HepG2 (cell line): ENCODE data around the gene INTS6. TPM values are rescaled to one million over a fixed set of nuclear protein-coding genes. Genes with fewer than 3 reads are reported as not detected.

Experiments used
- ATAC-seq: fragments of 200-7000 bp; cut with Tn5 transposase; 3 replicates; pipeline ENCODE4 v1.9.1; 2020; ENCODE audit warnings: mild to moderate bottlenecking, moderate library complexity
- BruUV-seq: library from RNA; stranded (reverse); fragments of 400-500 nt; replicated peaks from 2 replicates; lab custom pipeline; 2021; lab: Mats Ljungman, UMichigan
- CTCF ChIA-PET: fragments of 300-600 bp; formaldehyde crosslinking; extraction: SDS; loops from one replicate; lab custom pipeline; 2021; ENCODE audit warnings: low total read pairs, inconsistent platforms, low intra/inter-chr PET ratio; lab: Yijun Ruan, JAX
- POLR2A ChIA-PET: fragments of 350-600 bp; sonication (Branson Sonifier 250); formaldehyde crosslinking; loops from one replicate; lab custom pipeline; 2020; ENCODE audit warnings: antibody characterized with exemption, inconsistent platforms; lab: Yijun Ruan, JAX
- DNase-seq: peaks from one replicate; pipeline ENCODE4 v3.0.0-alpha.2; 2015; ENCODE audit warnings: low spot score
- FAIRE-seq: peaks from 3 replicates; lab custom pipeline; 2011; peaks lifted over from hg19 to GRCh38; lab: Jason Lieb, UNC
- H2AFZ ChIP-seq: one replicate; pipeline ENCODE4 v1.6.1; 2011; ENCODE audit warnings: low read length, inconsistent platforms
- H3K27ac ChIP-seq: fragments of 300-600 bp; 3 replicates; pipeline ENCODE4 v1.8.0; 2011; ENCODE audit warnings: mixed run types, mild to moderate bottlenecking, mixed read lengths, low read length, inconsistent platforms; ENCODE audit not compliant: insufficient read depth; ENCODE audit errors: extremely low read length
- H3K27me3 ChIP-seq, 2 experiments: fragments of 200-600 bp in 1 of 2; 2 replicates in 1 of 2; 3 replicates in 1 of 2; pipeline versions ENCODE4 v1.6.0 to v1.8.0; 2011; ENCODE audit warnings: low read length in 2 of 2, mild to moderate bottlenecking in 2 of 2, moderate library complexity in 2 of 2, inconsistent platforms in 1 of 2; ENCODE audit not compliant: insufficient read depth in 2 of 2, control insufficient read depth in 1 of 2
- H3K36me3 ChIP-seq, 2 experiments: fragments of 200-600 bp in 1 of 2; replicated peaks in 1 of 2; 2 replicates in 1 of 2; 3 replicates in 1 of 2; pipeline versions ENCODE4 v1.5.1 to v1.8.0; 2011; ENCODE audit warnings: low read length in 2 of 2, inconsistent platforms in 1 of 2; ENCODE audit not compliant: insufficient read depth in 2 of 2, control insufficient read depth in 1 of 2
- H3K4me1 ChIP-seq: 2 replicates; pipeline ENCODE4 v1.5.1; 2012; ENCODE audit warnings: low read length, inconsistent platforms; ENCODE audit not compliant: insufficient read depth
- H3K4me2 ChIP-seq: 2 replicates; pipeline ENCODE4 v1.6.0; 2011; ENCODE audit warnings: low read depth, low read length, inconsistent platforms
- H3K4me3 ChIP-seq, 3 experiments: fragments of 200-600 bp in 1 of 3; sonication (generic), shearing (Covaris generic) in 1 of 3; replicated peaks in 1 of 3; 2 replicates each; pipeline ENCODE4 v1.5.1; 2011 to 2016; ENCODE audit warnings: low read length in 3 of 3, inconsistent platforms in 2 of 3, low read depth in 2 of 3, mild to moderate bottlenecking in 2 of 3, control low read depth in 1 of 3, mixed read lengths in 1 of 3; ENCODE audit not compliant: insufficient read depth in 1 of 3
- H3K79me2 ChIP-seq: one replicate; pipeline ENCODE4 v1.6.1; 2011; ENCODE audit warnings: low read length, inconsistent platforms; ENCODE audit not compliant: insufficient read depth
- H3K9ac ChIP-seq: 2 replicates; pipeline ENCODE4 v1.6.0; 2011; ENCODE audit warnings: mild to moderate bottlenecking, low read depth, low read length, inconsistent platforms; ENCODE audit not compliant: insufficient read depth
- H3K9me3 ChIP-seq: 2 replicates; pipeline ENCODE4 v1.5.1; 2012; ENCODE audit warnings: mild to moderate bottlenecking, low read length
- H4K20me1 ChIP-seq: 2 replicates; pipeline ENCODE4 v1.6.0; 2011; ENCODE audit warnings: inconsistent platforms, mild to moderate bottlenecking, low read length, moderate library complexity; ENCODE audit not compliant: insufficient read depth
- BCL6 ChIP-seq: IDR thresholded peaks from 2 replicates; pipeline ENCODE4 v1.6.1; 2016; ENCODE audit warnings: missing genetic modification reagents, missing compliant biosample characterization
- CCDC6 ChIP-seq: sonication (generic); formaldehyde crosslinking; IDR thresholded peaks from 2 replicates; pipeline ENCODE4 v1.8.1; 2022; ENCODE audit warnings: mild to moderate bottlenecking, missing genetic modification reagents, moderate library complexity
- CEBPG ChIP-seq: IDR thresholded peaks from 2 replicates; pipeline ENCODE4 v1.6.1; 2016
- DR1 ChIP-seq: sonication (generic); formaldehyde crosslinking; IDR thresholded peaks from 2 replicates; pipeline ENCODE4 v1.8.0; 2021; ENCODE audit warnings: mild to moderate bottlenecking, missing genetic modification reagents, inconsistent platforms
- EZH2 ChIP-seq: conservative IDR thresholded peaks from 2 replicates; pipeline ENCODE4 v1.6.1; 2012; ENCODE audit warnings: mild to moderate bottlenecking, low read depth, low read length, moderate library complexity
- GATAD1 ChIP-seq: IDR thresholded peaks from 2 replicates; pipeline ENCODE4 v1.6.1; 2016; ENCODE audit warnings: missing genetic modification reagents, missing compliant biosample characterization
- GZF1 ChIP-seq: sonication (generic); formaldehyde crosslinking; IDR thresholded peaks from 2 replicates; pipeline ENCODE4 v1.5.1; 2020; ENCODE audit warnings: mild to moderate bottlenecking, missing genetic modification reagents
- HNF4G ChIP-seq, 2 experiments: sonication (generic) in 1 of 2; formaldehyde crosslinking in 1 of 2; IDR thresholded peaks; 2 replicates each; pipeline versions ENCODE4 v1.4.0 to v1.6.1; 2011 to 2020; ENCODE audit warnings: borderline replicate concordance in 2 of 2, low read depth in 2 of 2, mild to moderate bottlenecking in 2 of 2, low read length in 1 of 2, missing genetic modification reagents in 1 of 2, moderate library complexity in 1 of 2
- HOXA5 ChIP-seq: sonication (generic); formaldehyde crosslinking; IDR thresholded peaks from 2 replicates; pipeline ENCODE4 v1.4.0; 2020; ENCODE audit warnings: missing genetic modification reagents
- MIXL1 ChIP-seq: IDR thresholded peaks from 2 replicates; pipeline ENCODE4 v1.6.1; 2016
- MLLT10 ChIP-seq: sonication (generic); formaldehyde crosslinking; IDR thresholded peaks from 2 replicates; pipeline ENCODE4 v1.4.0; 2020; ENCODE audit warnings: missing genetic modification reagents
- PHF21A ChIP-seq: sonication (generic); formaldehyde crosslinking; IDR thresholded peaks from 2 replicates; pipeline ENCODE4 v1.5.0; 2020; ENCODE audit warnings: mild to moderate bottlenecking, missing genetic modification reagents
- SCMH1 ChIP-seq: sonication (generic); formaldehyde crosslinking; IDR thresholded peaks from 2 replicates; pipeline ENCODE4 v1.9.0; 2021; ENCODE audit warnings: missing genetic modification reagents, mild to moderate bottlenecking, borderline replicate concordance
- SMARCE1 ChIP-seq: fragments of 450-650 bp; IDR thresholded peaks from 2 replicates; pipeline ENCODE4 v1.6.1; 2017; ENCODE audit warnings: borderline replicate concordance
- SOX13 ChIP-seq, 3 experiments: fragments of 450-650 bp in 1 of 3; sonication (generic) in 1 of 3; formaldehyde crosslinking in 1 of 3; IDR thresholded peaks in 2 of 3; conservative IDR thresholded peaks in 1 of 3; 2 replicates each; pipeline versions ENCODE4 v1.5.0 to v1.6.1; 2016 to 2020; ENCODE audit warnings: antibody characterized with exemption in 1 of 3, mild to moderate bottlenecking in 1 of 3, missing compliant biosample characterization in 1 of 3, missing genetic modification reagents in 1 of 3, moderate library complexity in 1 of 3
- ZBTB20 ChIP-seq: sonication (generic); formaldehyde crosslinking; IDR thresholded peaks from 2 replicates; pipeline ENCODE4 v1.8.1; 2023; ENCODE audit warnings: missing genetic modification reagents, low read depth, mild to moderate bottlenecking, borderline replicate concordance
- ZMYM4 ChIP-seq: sonication (generic); formaldehyde crosslinking; IDR thresholded peaks from 2 replicates; pipeline ENCODE4 v1.8.1; 2023; ENCODE audit warnings: mild to moderate bottlenecking, missing genetic modification reagents
- ZNF232 ChIP-seq: sonication (generic); formaldehyde crosslinking; IDR thresholded peaks from 2 replicates; pipeline ENCODE4 v1.4.0; 2020; ENCODE audit warnings: missing genetic modification reagents, borderline replicate concordance
- WGBS: methylation state at CpG from one replicate; pipeline ENCODE4 v1.1.6; 2017; ENCODE audit warnings: low lambda C conversion rate; 5-methylcytosine and 5-hydroxymethylcytosine counted together
- in situ Hi-C: cut with HindIII; loops from 2 replicates; pipeline ENCODE4 v1.10.0; 2017; ENCODE audit warnings: low pct_unique_long_range_greater_than_20kb; ENCODE audit not compliant: extremely low pct_ligation_motif_present
- intact Hi-C: fragments of 100-400 bp; cut with micrococcal nuclease; formaldehyde crosslinking; loops from one replicate; pipeline ENCODE4 v1.10.0; 2022; ENCODE audit not compliant: unreplicated experiment
- polyA plus RNA-seq, 8 experiments: library from polyadenylated mRNA; depleted of rRNA in 3 of 8; stranded (reverse) in 7 of 8; unstranded in 1 of 8; fragments of >200 nt; fragmentation: Illumina TruSeq in 4 of 8; extraction: Trizol in 4 of 8; gene quantifications; 2 replicates each; pipeline versions ENCODE4 v1.2.1 to v1.2.3, GENCODE V29; 2011 to 2016; ENCODE audit warnings: low read depth in 4 of 8, missing spikeins in 1 of 8, mixed read lengths in 1 of 8; ENCODE audit not compliant: insufficient read depth in 1 of 8
- total RNA-seq, 5 experiments: library from RNA; depleted of rRNA; stranded (reverse); fragments of >200 nt; fragmentation: Illumina TruSeq; extraction: Trizol; gene quantifications; 2 replicates each; pipeline ENCODE4 v1.2.3, GENCODE V29; 2016; ENCODE audit warnings: low read depth in 1 of 5
- TF ChIP-seq, protein P1 (sequence below): sonication (generic); formaldehyde crosslinking; IDR thresholded peaks from 2 replicates; pipeline ENCODE4 v1.5.0; 2020; ENCODE audit warnings: missing genetic modification reagents
- TF ChIP-seq, protein P2 (sequence below): sonication (generic); formaldehyde crosslinking; IDR thresholded peaks from 2 replicates; pipeline ENCODE4 v1.8.0; 2022; ENCODE audit warnings: missing genetic modification reagents, mild to moderate bottlenecking, inconsistent platforms, borderline replicate concordance
- TF ChIP-seq, protein P3 (sequence below): sonication (generic); formaldehyde crosslinking; IDR thresholded peaks from 2 replicates; pipeline ENCODE4 v1.4.0; 2020; ENCODE audit warnings: missing genetic modification reagents

Gene INTS6
- total and polyA plus RNA-seq, 2 of the 13 experiments (the other 11 are each of a cell fraction or from before 2014, with no cell fraction given), result 27.9 to 38.4 TPM

DNA sequence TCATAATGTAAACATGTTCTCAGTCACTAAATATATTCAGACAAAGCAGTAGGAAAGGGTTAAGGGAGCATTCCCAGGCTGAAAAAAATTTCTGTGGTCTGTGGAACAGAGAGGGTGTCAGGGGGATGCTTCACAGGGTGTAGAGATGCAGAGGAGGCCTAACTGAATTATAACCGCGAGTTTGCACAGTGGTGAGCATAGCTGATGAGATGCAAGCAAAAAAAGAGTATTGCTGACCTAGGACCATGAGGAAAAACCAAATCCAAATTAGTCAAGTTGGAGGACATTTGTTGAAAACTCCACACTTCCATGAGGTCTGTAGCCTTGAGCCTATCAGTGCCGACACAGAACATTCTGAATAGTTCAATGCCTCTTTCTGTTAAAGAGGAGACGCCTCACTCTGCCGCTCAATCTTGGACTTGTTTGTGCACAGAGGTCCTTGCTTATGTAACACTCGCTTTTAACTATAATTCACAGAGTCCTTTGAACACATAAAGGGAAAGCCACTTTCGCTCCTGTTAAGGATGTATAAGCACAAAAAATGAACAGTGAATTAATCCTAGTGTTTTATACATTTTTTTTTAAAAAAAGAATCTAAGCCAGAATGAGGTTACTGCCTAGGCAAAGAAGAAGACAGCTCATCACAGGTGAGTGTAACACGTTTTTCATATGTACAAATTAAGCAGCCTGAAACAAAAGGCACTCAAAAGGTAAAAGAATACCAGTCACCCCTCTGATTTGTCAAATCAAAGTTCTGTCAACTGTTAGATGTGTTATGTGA lies 25.8 kb upstream of the INTS6 start:
- peak; percentile 70 for FAIRE-seq
- POLR2A ChIA-PET, result interaction anchor here (1.1 to 7.1 kb wide), 2 partner anchors 25 to 42 kb away, joined by 3 to 55 read pairs; partner anchors contain the start of gene INTS6
- in situ Hi-C loops (no loop called here), intact Hi-C loops (no loop called here)
- Histone ChIP-seq H3K36me3 (no peaks in the 10 kb centered on the region), H2AFZ (no peak overlapping the region), H3K27me3 (no peaks in the 10 kb centered on the region), H3K9me3 (no peaks in the 10 kb centered on the region), H3K27ac (peak overlapping the region; percentile 51), H4K20me1 (no peaks in the 10 kb centered on the region), H3K4me2 (peak overlapping the region; percentile 83), H3K9ac (peak overlapping the region; percentile 10; the same call in 1 of the 2 replicates), H3K4me1 (peaks cover 50% of the 10 kb centered on the region), H3K4me3 (peak overlapping the region; percentile 11 to 46 (median 36); a peak in 5 of 6 replicates), H3K79me2 (no peaks in the 10 kb centered on the region)
- WGBS, result under 1% methylated on average over 8 of the region's 8 CpGs
- CTCF ChIA-PET, result no interaction called here
- DNase-seq, result peak; percentile 53
- peak; percentile 88 for ATAC-seq
- BruUV-seq, result no TSS peak
- no peak for TF ChIP-seq SCMH1 (CRISPR knock-in tag)
- TF ChIP-seq CEBPG (CRISPR knock-in tag), result 0 out of 2 replicates have a peak, but pooled peaks have one; percentile 24
- 0 out of 2 replicates have a peak, but pooled peaks have one; percentile 37 for TF ChIP-seq PHF21A (CRISPR knock-in tag)
- peak; percentile 46; the same call in 1 of the 2 replicates for TF ChIP-seq HOXA5 (CRISPR knock-in tag)
- TF ChIP-seq, protein P1, sequence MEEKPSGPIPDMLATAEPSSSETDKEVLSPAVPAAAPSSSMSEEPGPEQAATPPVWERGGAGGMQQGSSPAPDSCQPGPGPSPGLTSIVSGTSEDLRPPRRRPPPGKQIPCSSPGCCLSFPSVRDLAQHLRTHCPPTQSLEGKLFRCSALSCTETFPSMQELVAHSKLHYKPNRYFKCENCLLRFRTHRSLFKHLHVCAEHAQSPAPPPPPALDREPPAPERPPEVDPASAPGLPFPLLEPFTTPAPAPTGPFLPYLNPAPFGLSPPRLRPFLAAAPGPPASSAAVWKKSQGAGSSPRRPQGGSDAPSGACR, result 0 out of 2 replicates have a peak, but pooled peaks have one; percentile 20
- 0 out of 2 replicates have a peak, but pooled peaks have one; percentile 27 for TF ChIP-seq ZNF232 (CRISPR knock-in tag)
- peak; percentile 29; the same call in 1 of the 2 replicates for TF ChIP-seq ZMYM4 (CRISPR knock-in tag)
- TF ChIP-seq BCL6, result peak; percentile 9; the same call in 1 of the 2 replicates
- TF ChIP-seq MLLT10 (CRISPR knock-in tag), result no peak
- TF ChIP-seq CCDC6, result no peak
- no peak for TF ChIP-seq SMARCE1
- TF ChIP-seq ZBTB20 (CRISPR knock-in tag), result 0 out of 2 replicates have a peak, but pooled peaks have one; percentile 7
- no peak for TF ChIP-seq GZF1
- TF ChIP-seq, protein P2, sequence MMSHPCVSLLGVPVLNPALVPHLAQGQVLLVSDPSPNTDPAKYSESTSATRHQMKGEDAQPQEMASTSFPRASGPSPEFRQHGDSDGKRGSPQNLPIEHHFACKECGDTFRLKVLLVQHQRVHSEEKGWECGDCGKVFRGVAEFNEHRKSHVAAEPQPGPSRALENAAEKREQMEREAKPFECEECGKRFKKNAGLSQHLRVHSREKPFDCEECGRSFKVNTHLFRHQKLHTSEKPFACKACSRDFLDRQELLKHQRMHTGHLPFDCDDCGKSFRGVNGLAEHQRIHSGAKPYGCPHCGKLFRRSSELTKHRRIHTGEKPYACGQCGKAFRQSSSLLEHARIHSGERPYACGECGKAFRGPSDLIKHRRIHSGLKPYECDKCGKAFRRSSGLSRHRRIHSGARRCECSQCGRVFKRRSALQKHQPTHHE, result no peak
- TF ChIP-seq DR1 (CRISPR knock-in tag), result no peak
- TF ChIP-seq MIXL1, result peak; percentile 43
- TF ChIP-seq, protein P3, sequence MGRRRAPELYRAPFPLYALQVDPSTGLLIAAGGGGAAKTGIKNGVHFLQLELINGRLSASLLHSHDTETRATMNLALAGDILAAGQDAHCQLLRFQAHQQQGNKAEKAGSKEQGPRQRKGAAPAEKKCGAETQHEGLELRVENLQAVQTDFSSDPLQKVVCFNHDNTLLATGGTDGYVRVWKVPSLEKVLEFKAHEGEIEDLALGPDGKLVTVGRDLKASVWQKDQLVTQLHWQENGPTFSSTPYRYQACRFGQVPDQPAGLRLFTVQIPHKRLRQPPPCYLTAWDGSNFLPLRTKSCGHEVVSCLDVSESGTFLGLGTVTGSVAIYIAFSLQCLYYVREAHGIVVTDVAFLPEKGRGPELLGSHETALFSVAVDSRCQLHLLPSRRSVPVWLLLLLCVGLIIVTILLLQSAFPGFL, result no peak
- TF ChIP-seq SOX13 (IDR thresholded peaks at IDR 0.05), result no peak
- peak in 1 of 2 experiments; percentile 29; a peak in 1 of 4 replicates for TF ChIP-seq SOX13 (CRISPR knock-in tag; conservative IDR thresholded peaks at IDR 0.05 in 1 of 2, IDR thresholded peaks at IDR 0.05 in 1 of 2)
- no peak for TF ChIP-seq HNF4G (IDR thresholded peaks at IDR 0.05; ENCODE audit: borderline replicate concordance, low read depth, low read length)
- 0 out of 2 replicates have a peak, but pooled peaks have one; percentile 43 for TF ChIP-seq HNF4G (CRISPR knock-in tag; IDR thresholded peaks at IDR 0.05; ENCODE audit: borderline replicate concordance, low read depth)
- TF ChIP-seq GATAD1 (CRISPR knock-in tag), result 0 out of 2 replicates have a peak, but pooled peaks have one; percentile 16
- no peak for TF ChIP-seq EZH2
